Spleen (tissue), 11 donors: ENCODE results near the gene TNFRSF25. TPM values are rescaled to one million over a fixed set of nuclear protein-coding genes. Genes with fewer than 3 reads are reported as not detected.

Source experiments
- DNase-seq: peaks from one replicate; pipeline ENCODE4 v3.0.0-alpha.2; 2020
- H3K27ac ChIP-seq, 8 donors: fragments of 200-600 bp; sonication (generic) in 7 of 8; 1 replicate in 4 of 8; 2 replicates in 4 of 8; pipeline versions ENCODE4 v1.5.0 to v1.8.0; 2016 to 2021; ENCODE audit warnings: inconsistent platforms in 4 of 8, mild to moderate bottlenecking in 4 of 8, moderate library complexity in 1 of 8
- H3K27me3 ChIP-seq, 7 donors: fragments of 200-600 bp; sonication (generic) in 6 of 7; replicated peaks in 1 of 7; 1 replicate in 4 of 7; 2 replicates in 3 of 7; pipeline versions ENCODE4 v1.5.0 to v1.8.0; 2016 to 2021; ENCODE audit warnings: inconsistent platforms in 3 of 7, mild to moderate bottlenecking in 1 of 7
- H3K36me3 ChIP-seq, 6 donors: fragments of 200-600 bp; sonication (generic) in 5 of 6; 1 replicate in 4 of 6; 2 replicates in 2 of 6; pipeline versions ENCODE4 v1.5.0 to v1.8.0; 2016 to 2021; ENCODE audit warnings: inconsistent platforms in 2 of 6
- H3K4me1 ChIP-seq, 6 donors: fragments of 200-600 bp; sonication (generic) in 5 of 6; 1 replicate in 3 of 6; 2 replicates in 3 of 6; pipeline versions ENCODE4 v1.5.0 to v1.8.0; 2016 to 2021; ENCODE audit warnings: inconsistent platforms in 3 of 6
- H3K4me3 ChIP-seq, 8 donors: fragments of 200-600 bp; sonication (generic) in 7 of 8; 1 replicate in 4 of 8; 2 replicates in 4 of 8; pipeline versions ENCODE4 v1.5.0 to v1.8.0; 2016 to 2021; ENCODE audit warnings: inconsistent platforms in 4 of 8, mild to moderate bottlenecking in 4 of 8, moderate library complexity in 2 of 8
- H3K9me3 ChIP-seq, 8 donors: fragments of 200-600 bp; sonication (generic) in 7 of 8; 1 replicate in 4 of 8; 2 replicates in 4 of 8; pipeline versions ENCODE4 v1.5.0 to v1.8.0; 2016 to 2021; ENCODE audit warnings: inconsistent platforms in 4 of 8
- CTCF ChIP-seq, 11 experiments: fragments of 200-600 bp in 7 of 11; fragments of 450-650 bp in 4 of 11; sonication (generic) in 4 of 11; IDR thresholded peaks in 8 of 11; conservative IDR thresholded peaks in 3 of 11; 1 replicate in 7 of 11; 2 replicates in 4 of 11; pipeline versions ENCODE4 v1.4.0 to v1.8.0; 2016 to 2021; ENCODE audit warnings: antibody characterized with exemption in 11 of 11, inconsistent platforms in 4 of 11, mild to moderate bottlenecking in 1 of 11
- POLR2A ChIP-seq, 3 donors: fragments of 450-650 bp; IDR thresholded peaks; one replicate each; pipeline ENCODE4 v1.5.1; 2017; ENCODE audit warnings: antibody characterized with exemption in 3 of 3, mild to moderate bottlenecking in 1 of 3
- POLR2AphosphoS5 ChIP-seq, 3 donors: sonication (generic); formaldehyde crosslinking; IDR thresholded peaks; one replicate each; pipeline ENCODE4 v1.5.1; 2017; ENCODE audit warnings: antibody characterized with exemption in 3 of 3
- WGBS, 5 donors: extraction: QIAGEN DNeasy Blood & Tissue Kit in 3 of 5; methylation state at CpG; one replicate each; pipeline versions ENCODE4 v1.1.5 to v1.1.7; 2013 to 2018; 5-methylcytosine and 5-hydroxymethylcytosine counted together
- intact Hi-C: fragments of 100-400 bp; cut with DNase I; formaldehyde crosslinking; loops from one replicate; pipeline ENCODE4 v1.15.0; 2023; ENCODE audit warnings: low total_unique reads
- polyA plus RNA-seq, 3 donors: library from polyadenylated mRNA; stranded (reverse); fragments of 200-250 nt; gene quantifications; one replicate each; pipeline ENCODE4 v1.2.1, GENCODE V29; 2013
- total RNA-seq, 7 donors: library from RNA; depleted of rRNA in 3 of 7; stranded (reverse); fragments of >200 nt in 3 of 7; fragmentation: NEBNext Ultra II Directional in 4 of 7; extraction: Animal tissue kit (Norgen Biotek cat#: 25700) in 4 of 7; gene quantifications; one replicate each; pipeline versions ENCODE4 v1.1.0 to v1.2.1, GENCODE V29; 2016 to 2021
- donor health status: healthy with polysubstance abuse.
- donor health status: DM: no; HTN: no; CAD: no; lungs with moderate emphysema.
- donor health status: DM: no; HTN: no; CAD: no.
- donor health status: Bipolar disorder and iron deficiency.
- donor health status: healthy.
- donor health status: DM: no; HTN: no; CAD: no.
- donor health status: DM: yes; HTN: yes; CAD: no.

TNFRSF25 gene
- total and polyA plus RNA-seq, 10 donors: 30.9 to 147 (median 66.8) TPM

DNA sequence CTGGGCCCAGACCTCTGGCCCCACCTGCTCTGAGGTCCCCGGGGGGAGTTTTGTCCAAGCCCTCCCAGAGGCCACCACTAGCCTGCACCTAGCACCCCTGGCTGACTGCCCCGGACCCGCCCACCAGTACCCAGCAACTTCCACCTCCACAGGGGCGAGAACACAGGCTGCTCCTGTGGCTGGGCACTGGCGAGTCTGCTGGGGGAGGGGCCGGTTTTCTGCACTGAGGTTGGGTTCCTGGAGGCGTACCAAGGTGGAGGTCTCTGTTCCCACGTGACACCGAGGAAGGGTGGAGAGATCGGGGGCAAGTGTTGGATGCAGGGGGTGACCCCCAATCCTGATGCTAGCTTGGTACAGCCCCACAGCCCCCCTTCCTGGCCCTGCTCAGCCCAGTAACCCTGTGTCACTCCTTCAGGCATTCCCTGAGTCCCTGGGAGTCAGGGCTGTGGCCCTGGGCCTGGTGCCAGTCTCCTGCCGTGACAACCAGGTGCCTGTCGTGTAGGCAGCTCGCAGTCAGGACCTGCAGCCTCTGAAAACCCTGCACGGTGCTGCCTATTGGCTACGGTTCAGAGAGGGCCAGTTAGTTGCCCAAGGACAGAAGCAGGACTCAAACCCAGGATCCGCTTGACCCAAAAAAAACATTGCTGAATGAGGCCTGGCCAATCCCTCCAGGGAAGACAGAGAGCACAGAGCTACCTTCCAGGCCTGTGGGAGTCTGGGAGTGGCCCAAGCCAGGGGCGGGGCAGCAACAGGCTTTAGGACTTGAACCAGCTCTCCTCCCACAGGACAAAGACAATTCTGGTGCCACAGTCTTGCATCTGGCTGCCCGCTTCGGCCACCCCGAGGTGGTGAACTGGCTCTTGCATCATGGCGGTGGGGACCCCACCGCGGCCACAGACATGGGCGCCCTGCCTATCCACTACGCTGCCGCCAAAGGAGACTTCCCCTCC is 38.3 kb downstream of the TNFRSF25 start:
- Histone ChIP-seq H3K27ac (no peak overlapping the region), H3K27me3 (peaks cover 4 to 84% (median 42%) of the 10 kb centered on the region in 7 donors), H3K36me3 (no peaks in the 10 kb centered on the region), H3K4me1 (peaks cover 11 to 30% (median 26%) of the 10 kb centered on the region in 6 donors), H3K4me3 (no peak overlapping the region), H3K9me3 (no peaks in the 10 kb centered on the region)
- no peak for TF ChIP-seq CTCF (IDR thresholded peaks at IDR 0.05 in 8 of 11, conservative IDR thresholded peaks at IDR 0.05 in 3 of 11)
- TF ChIP-seq POLR2AphosphoS5 (IDR thresholded peaks at IDR 0.05): no peak
- TF ChIP-seq POLR2A (IDR thresholded peaks at IDR 0.05): no peak
- intact Hi-C loops: no loop called here
- WGBS, 5 donors: 80 to 89% (median 83%) methylated on average over 17 to 26 of the region's 26 CpGs
- DNase-seq: no peak

DNA sequence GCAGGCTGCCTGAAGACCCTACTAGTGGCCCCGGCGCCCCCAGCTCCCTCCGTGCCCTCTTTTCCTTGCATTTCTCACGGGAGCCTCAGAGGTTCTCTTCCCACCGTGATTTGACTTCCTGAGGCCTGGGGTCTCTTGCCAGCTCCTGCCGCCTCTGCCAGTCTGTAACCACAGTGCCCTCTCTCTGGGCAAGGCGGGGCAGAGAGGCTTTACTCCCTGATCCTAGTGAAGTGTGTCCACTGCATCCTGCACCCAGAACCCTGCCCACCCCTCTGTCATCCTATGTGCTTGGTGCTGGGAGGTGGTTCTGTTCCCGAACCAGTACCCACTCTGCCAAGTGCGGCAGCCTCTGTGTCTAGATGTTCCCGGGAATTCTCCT is 39.0 kb downstream of the TNFRSF25 start:
- Histone ChIP-seq H3K36me3 (no peaks in the 10 kb centered on the region), H3K27ac (no peak overlapping the region), H3K27me3 (peaks cover 4 to 92% (median 44%) of the 10 kb centered on the region in 7 donors), H3K4me3 (no peak overlapping the region), H3K9me3 (no peaks in the 10 kb centered on the region), H3K4me1 (peaks cover 11 to 31% (median 27%) of the 10 kb centered on the region in 6 donors)
- no peak for DNase-seq
- intact Hi-C loops: no loop called here
- WGBS, 5 donors: 76 to 85% (median 81%) methylated on average over 9 to 10 of the region's 10 CpGs
- TF ChIP-seq POLR2AphosphoS5 (IDR thresholded peaks at IDR 0.05) (no peak), CTCF (IDR thresholded peaks at IDR 0.05 in 8 of 11, conservative IDR thresholded peaks at IDR 0.05 in 3 of 11) (no peak), POLR2A (IDR thresholded peaks at IDR 0.05) (no peak)

DNA sequence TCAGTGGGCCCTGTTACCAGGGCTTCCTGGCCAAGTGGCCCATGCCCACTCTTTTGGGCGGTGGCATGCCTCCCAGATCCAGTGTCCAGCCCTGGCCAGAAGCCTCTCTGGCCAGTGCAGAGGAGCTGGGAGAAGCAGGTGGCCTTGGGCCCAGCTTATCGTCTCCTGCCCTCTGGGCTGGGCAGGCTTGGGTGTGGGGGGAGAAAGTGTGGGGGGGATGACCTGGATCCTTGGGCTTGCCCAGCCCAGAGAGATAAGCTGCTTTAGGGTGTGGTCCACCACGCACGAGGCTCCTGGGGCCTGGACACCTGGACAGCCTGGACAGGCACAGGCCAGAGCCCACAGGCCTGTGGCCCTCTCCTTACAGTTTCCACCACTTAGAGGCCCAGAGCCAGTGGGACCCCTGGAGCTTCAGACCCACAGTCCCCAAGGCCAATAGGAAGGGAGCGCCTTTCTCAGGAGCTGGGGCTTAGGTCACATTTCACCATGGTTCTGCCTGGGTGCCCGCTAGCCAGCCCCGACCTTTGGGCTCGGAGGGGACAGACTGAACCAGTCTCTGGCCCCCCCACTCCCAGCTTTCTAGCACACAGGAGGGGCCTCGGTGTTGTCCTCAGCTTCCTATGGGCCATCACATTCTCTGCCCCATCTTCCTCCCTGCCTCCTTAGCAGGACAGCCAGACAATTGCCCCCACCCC is 39.5 kb downstream of the TNFRSF25 start:
- no peaks in the 10 kb centered on the region for H3K36me3 ChIP-seq
- no peaks in the 10 kb centered on the region for H3K9me3 ChIP-seq
- H3K27ac ChIP-seq: no peak overlapping the region
- H3K4me1 ChIP-seq: peaks cover 11 to 31% (median 27%) of the 10 kb centered on the region in 6 donors
- no peak overlapping the region for H3K4me3 ChIP-seq
- peaks cover 4 to 97% (median 47%) of the 10 kb centered on the region in 7 donors for H3K27me3 ChIP-seq
- no peak for DNase-seq
- intact Hi-C loops: no loop called here
- TF ChIP-seq POLR2AphosphoS5 (IDR thresholded peaks at IDR 0.05) (no peak), POLR2A (IDR thresholded peaks at IDR 0.05) (no peak), CTCF (IDR thresholded peaks at IDR 0.05 in 8 of 11, conservative IDR thresholded peaks at IDR 0.05 in 3 of 11) (no peak)
- 73 to 92% (median 88%) methylated on average over 7 to 9 of the region's 9 CpGs for WGBS, 5 donors

DNA sequence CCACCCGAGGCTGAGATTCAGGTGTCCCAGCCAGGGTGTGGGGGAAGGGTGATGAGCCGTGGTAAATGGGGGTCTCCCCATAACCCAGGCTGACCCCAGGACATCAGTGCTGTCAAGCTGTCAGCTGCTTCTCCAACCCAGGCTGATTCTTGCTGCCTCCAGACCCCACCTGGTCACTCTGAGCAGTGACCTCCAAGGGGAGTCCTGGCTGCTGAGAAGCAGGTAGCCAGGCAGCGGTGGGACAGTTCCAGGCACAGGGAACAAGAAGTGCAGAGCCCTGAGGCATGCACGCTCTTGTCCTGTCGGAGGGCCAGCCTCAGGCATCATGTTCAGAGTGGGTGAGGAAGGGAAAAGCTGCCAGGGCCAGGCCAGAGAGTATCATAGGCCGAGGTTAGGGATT is 40.3 kb downstream of the TNFRSF25 start:
- TF ChIP-seq CTCF (IDR thresholded peaks at IDR 0.05 in 8 of 11, conservative IDR thresholded peaks at IDR 0.05 in 3 of 11): no peak
- TF ChIP-seq POLR2A (IDR thresholded peaks at IDR 0.05): no peak
- no peak for TF ChIP-seq POLR2AphosphoS5 (IDR thresholded peaks at IDR 0.05)
- Histone ChIP-seq H3K4me1 (peaks cover 12 to 37% (median 29%) of the 10 kb centered on the region in 6 donors), H3K27ac (no peak overlapping the region), H3K36me3 (no peaks in the 10 kb centered on the region), H3K4me3 (peak overlapping the region in 1 of 8 donors; percentile 70), H3K9me3 (no peaks in the 10 kb centered on the region), H3K27me3 (peaks cover 6 to 100% (median 54%) of the 10 kb centered on the region in 7 donors)
- DNase-seq: no peak
- 77 to 89% (median 83%) methylated on average over 5 to 6 of the region's 6 CpGs for WGBS, 5 donors
- intact Hi-C loops: no loop called here
